Kidney (tissue), 14 donors: ENCODE measurements around the gene VAV2. TPM values are rescaled to one million over a fixed set of nuclear protein-coding genes. Genes with fewer than 3 reads are reported as not detected.

Source experiments
- DNase-seq, 5 donors: peaks; one replicate each; pipeline ENCODE4 v3.0.0-alpha.2; 2013 to 2020
- FAIRE-seq: peaks from 2 replicates; lab custom pipeline; 2012; peaks lifted over from hg19 to GRCh38; lab: Jason Lieb, UNC
- H3K27ac ChIP-seq, 2 donors: one replicate each; pipeline ENCODE4 v1.7.0; 2013; ENCODE audit warnings: low read depth in 2 of 2, low read length in 2 of 2, inconsistent platforms in 1 of 2
- H3K27me3 ChIP-seq: one replicate; pipeline ENCODE4 v1.7.1; 2013; ENCODE audit warnings: low read length, inconsistent platforms; ENCODE audit not compliant: control insufficient read depth, insufficient read depth
- H3K36me3 ChIP-seq, 3 donors: one replicate each; pipeline versions ENCODE4 v1.7.0 to v1.7.1; 2013; ENCODE audit warnings: low read length in 3 of 3, control low read depth in 1 of 3, inconsistent platforms in 1 of 3; ENCODE audit not compliant: insufficient read depth in 3 of 3, control insufficient read depth in 2 of 3
- H3K4me1 ChIP-seq, 3 donors: one replicate each; pipeline versions ENCODE4 v1.7.0 to v1.7.1; 2013; ENCODE audit warnings: low read length in 3 of 3, inconsistent platforms in 1 of 3, low read depth in 1 of 3; ENCODE audit not compliant: control insufficient read depth in 2 of 3, insufficient read depth in 2 of 3
- H3K4me3 ChIP-seq, 3 donors: one replicate each; pipeline versions ENCODE4 v1.7.0 to v1.8.1; 2013; ENCODE audit warnings: low read length in 3 of 3, control low read depth in 1 of 3, inconsistent platforms in 1 of 3
- H3K9ac ChIP-seq, 3 donors: one replicate each; pipeline versions ENCODE4 v1.7.0 to v1.7.1; 2013; ENCODE audit warnings: low read length in 3 of 3, control low read depth in 1 of 3, inconsistent platforms in 1 of 3
- H3K9me3 ChIP-seq, 3 donors: one replicate each; pipeline versions ENCODE4 v1.7.0 to v1.7.1; 2013; ENCODE audit warnings: low read length in 3 of 3, control low read depth in 1 of 3, inconsistent platforms in 1 of 3; ENCODE audit not compliant: control insufficient read depth in 2 of 3, insufficient read depth in 1 of 3
- CTCF ChIP-seq: IDR thresholded peaks from 3 replicates; pipeline ENCODE4 v1.5.1; 2012; ENCODE audit warnings: mild to moderate bottlenecking, moderate library complexity, borderline replicate concordance; ENCODE audit not compliant: insufficient read depth; ENCODE audit errors: extremely low read depth
- intact Hi-C: fragments of 100-400 bp; cut with DNase I; formaldehyde crosslinking; loops from one replicate; pipeline ENCODE4 v1.11.1; 2022
- polyA plus RNA-seq: library from polyadenylated mRNA; stranded (reverse); fragments of 350-450 nt; fragmentation: Illumina TruSeq; extraction: RNeasy Lipid Tissue Mini Kit (QIAGEN cat#74804); gene quantifications from one replicate; pipeline ENCODE4 v1.2.3, GENCODE V29; 2014; ENCODE audit warnings: low read depth, low replicate concordance; ENCODE audit not compliant: insufficient read depth
- total RNA-seq: library from RNA; stranded (reverse); fragmentation: NEBNext Ultra II Directional; extraction: Animal tissue kit (Norgen Biotek cat#: 25700); gene quantifications from one replicate; pipeline ENCODE4 v1.2.1, GENCODE V29; 2021
- donor health status: control.
- donor health status: control.
- donor health status: control.
- donor health status: control.
- donor health status: control.
- donor health status: DM: yes; HTN: yes; CAD: no.
- donor health status: Normal renal cell carcinoma (clear cell type).

Gene VAV2
- total and polyA plus RNA-seq, 2 donors from 2014 or later = 22.3 to 47.1 TPM

DNA sequence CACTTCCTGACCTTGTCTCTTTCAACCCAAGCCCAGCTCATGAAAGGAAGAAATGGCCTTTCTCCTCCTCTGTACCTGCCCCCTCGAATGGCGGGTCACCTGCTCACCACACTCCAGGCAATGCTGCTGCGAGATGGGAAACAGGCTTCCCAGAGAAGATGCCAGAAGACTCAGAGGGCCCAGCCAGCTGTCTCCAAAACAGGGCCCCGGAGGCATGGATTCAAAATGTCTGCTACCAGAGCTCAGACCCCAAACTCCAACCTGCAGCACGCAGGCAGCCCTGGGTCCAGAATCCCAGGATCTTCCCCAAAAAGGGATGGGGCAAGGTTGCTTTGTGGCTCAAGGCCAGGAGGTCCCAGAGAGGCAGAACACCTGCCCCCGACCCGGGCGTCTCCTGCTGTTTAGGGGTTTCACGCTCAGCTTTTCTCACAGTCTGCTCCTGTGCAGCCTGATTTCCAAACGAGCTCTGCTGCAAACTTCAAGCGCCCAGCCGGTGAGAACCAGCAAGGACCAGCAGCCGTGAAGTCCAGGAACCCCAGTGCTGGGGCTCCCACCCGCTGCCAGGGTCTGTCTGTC is 42.5 kb downstream of the VAV2 start:
- no peak overlapping the region for H3K9ac ChIP-seq
- no peaks in the 10 kb centered on the region for H3K9me3 ChIP-seq
- no peaks in the 10 kb centered on the region for H3K36me3 ChIP-seq
- H3K27ac ChIP-seq = peak overlapping the region; percentile 43 to 55
- TF ChIP-seq CTCF = no peak
- DNase-seq = peak in 1 of 5 donors; percentile 59
- H3K4me3 ChIP-seq = no peak overlapping the region
- no peak for FAIRE-seq
- H3K27me3 ChIP-seq = no peaks in the 10 kb centered on the region
- peaks cover 0 to 51% (median 0%) of the 10 kb centered on the region in 3 donors for H3K4me1 ChIP-seq
- intact Hi-C loops = no loop called here

GRCh38 chr9:133948561-133949485 is 43.3 kb downstream of the VAV2 start:
- peak overlapping the region in 1 of 3 donors; percentile 19 for H3K9ac ChIP-seq
- intact Hi-C loops = no loop called here
- no peaks in the 10 kb centered on the region for H3K36me3 ChIP-seq
- TF ChIP-seq CTCF = no peak
- DNase-seq = peak in 2 of 5 donors; percentile 47 to 68
- H3K4me3 ChIP-seq = no peak overlapping the region
- FAIRE-seq = no peak
- H3K9me3 ChIP-seq = no peaks in the 10 kb centered on the region
- H3K27me3 ChIP-seq = no peaks in the 10 kb centered on the region
- H3K4me1 ChIP-seq = peaks cover 0 to 48% (median 0%) of the 10 kb centered on the region in 3 donors
- peak overlapping the region; percentile 11 to 55 for H3K27ac ChIP-seq

DNA sequence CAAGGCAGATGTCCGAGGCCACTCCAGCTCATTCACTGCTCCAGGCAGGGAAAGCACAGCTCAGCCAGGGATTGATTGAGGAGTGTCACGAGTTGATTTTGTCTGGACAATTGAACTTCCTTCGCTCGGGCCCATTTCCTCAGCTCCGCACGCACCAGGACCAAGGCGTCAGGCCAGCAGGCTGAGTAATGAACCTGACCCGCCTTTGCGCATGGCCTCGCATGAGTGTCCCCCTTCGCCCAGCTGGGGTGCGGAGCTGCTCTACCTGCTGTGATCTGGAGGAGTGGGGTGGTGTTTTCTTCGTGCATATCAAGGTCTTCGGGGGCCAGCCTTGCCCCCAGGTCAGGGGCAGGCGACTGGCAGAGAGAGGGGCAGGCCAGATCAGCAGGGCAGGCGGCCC is 44.0 kb downstream of the VAV2 start:
- H3K4me1 ChIP-seq = peaks cover 0 to 48% (median 0%) of the 10 kb centered on the region in 3 donors
- no peaks in the 10 kb centered on the region for H3K27me3 ChIP-seq
- no peaks in the 10 kb centered on the region for H3K9me3 ChIP-seq
- peak in 2 of 5 donors; percentile 49 to 64 for DNase-seq
- H3K4me3 ChIP-seq = no peak overlapping the region
- FAIRE-seq = no peak
- H3K27ac ChIP-seq = peak overlapping the region in 1 of 2 donors; percentile 11
- H3K9ac ChIP-seq = peak overlapping the region in 1 of 3 donors; percentile 19
- H3K36me3 ChIP-seq = no peaks in the 10 kb centered on the region
- TF ChIP-seq CTCF = no peak
- intact Hi-C loops = no loop called here
